CD4-positive, alpha-beta T cell (primary cell): ENCODE measurements around the gene SERGEF. TPM values are rescaled to one million over a fixed set of nuclear protein-coding genes. Genes with fewer than 3 reads are reported as not detected.

ENCODE experiments used
- ATAC-seq: fragments of 200-7000 bp; cut with Tn5 transposase; one replicate; pipeline ENCODE4 v1.10.0; 2022; ENCODE audit warnings: mild to moderate bottlenecking; ENCODE audit not compliant: poor library complexity
- CTCF ChIA-PET: fragments of 350-600 bp; sonication (Branson Sonifier 250); formaldehyde crosslinking; loops from one replicate; lab custom pipeline; 2021; ENCODE audit warnings: antibody characterized with exemption, inconsistent platforms; lab: Charles Lee
- POLR2A ChIA-PET: fragments of 350-600 bp; sonication (Branson Sonifier 250); formaldehyde crosslinking; loops from one replicate; lab custom pipeline; 2021; ENCODE audit warnings: antibody characterized with exemption, inconsistent platforms; lab: Charles Lee
- DNase-seq, 14 experiments: peaks; one replicate each; pipeline ENCODE4 v3.0.0-alpha.2; 2013 to 2020; ENCODE audit warnings: mixed read lengths in 2 of 14
- H3K27ac ChIP-seq, 2 donors: one replicate each; pipeline versions ENCODE4 v1.5.1 to v1.7.0; 2013; ENCODE audit warnings: low read length in 2 of 2, low read depth in 1 of 2, mild to moderate bottlenecking in 1 of 2
- H3K27me3 ChIP-seq, 2 experiments: 1 replicate in 1 of 2; 2 replicates in 1 of 2; pipeline versions ENCODE4 v1.6.1 to v1.7.0; 2013; ENCODE audit warnings: low read length in 2 of 2, control low read depth in 1 of 2, mild to moderate bottlenecking in 1 of 2, moderate library complexity in 1 of 2; ENCODE audit not compliant: insufficient read depth in 2 of 2, control insufficient read depth in 1 of 2
- H3K36me3 ChIP-seq: one replicate; pipeline ENCODE4 v1.6.1; 2013; ENCODE audit warnings: low read length, control low read depth; ENCODE audit not compliant: insufficient read depth
- H3K4me1 ChIP-seq: one replicate; pipeline ENCODE4 v1.6.1; 2013; ENCODE audit warnings: low read length, control low read depth; ENCODE audit not compliant: insufficient read depth
- H3K4me3 ChIP-seq: one replicate; pipeline ENCODE4 v1.5.1; 2013; ENCODE audit warnings: mild to moderate bottlenecking, low read length, moderate library complexity
- H3K9me3 ChIP-seq, 2 experiments: 1 replicate in 1 of 2; 2 replicates in 1 of 2; pipeline versions ENCODE4 v1.6.1 to v1.7.0; 2013; ENCODE audit warnings: low read length in 2 of 2, mild to moderate bottlenecking in 2 of 2, control low read depth in 1 of 2, moderate library complexity in 1 of 2; ENCODE audit not compliant: control insufficient read depth in 1 of 2, insufficient read depth in 1 of 2
- H3K27ac Mint-ChIP-seq: one replicate; pipeline ENCODE4 v1.8.0; 2020; ENCODE audit warnings: mixed read lengths
- H3K27me3 Mint-ChIP-seq: one replicate; pipeline ENCODE4 v1.8.0; 2021; ENCODE audit warnings: mixed read lengths
- H3K36me3 Mint-ChIP-seq: one replicate; pipeline ENCODE4 v1.8.0; 2021; ENCODE audit warnings: low read depth, mixed read lengths
- H3K4me1 Mint-ChIP-seq: one replicate; pipeline ENCODE4 v1.8.0; 2021; ENCODE audit warnings: low read depth, mixed read lengths
- H3K4me3 Mint-ChIP-seq: one replicate; pipeline ENCODE4 v1.8.0; 2020; ENCODE audit warnings: mild to moderate bottlenecking, mixed read lengths
- H3K9me3 Mint-ChIP-seq: one replicate; pipeline ENCODE4 v1.8.0; 2020; ENCODE audit warnings: mixed read lengths
- CTCF ChIP-seq: fragments of 200-600 bp; IDR thresholded peaks from one replicate; pipeline ENCODE4 v1.8.0; 2022; ENCODE audit warnings: antibody characterized with exemption, mild to moderate bottlenecking
- intact Hi-C, 2 experiments: fragments of 100-400 bp; cut with DNase I in 1 of 2; cut with micrococcal nuclease in 1 of 2; formaldehyde crosslinking; loops; one replicate each; pipeline versions ENCODE4 v1.15.1 to v1.9.0; 2023 to 2025; cut with DNase I, micrococcal nuclease
- total RNA-seq, 174 experiments: library from RNA in 2 of 174; stranded (reverse) in 2 of 174; gene quantifications; one replicate each; pipeline ENCODE4 v1.2.3 and lab custom pipeline; 2021 to 2026

SERGEF gene
- total RNA-seq, 2 experiments from 2014 or later, result 35.2 to 37.1 TPM

DNA sequence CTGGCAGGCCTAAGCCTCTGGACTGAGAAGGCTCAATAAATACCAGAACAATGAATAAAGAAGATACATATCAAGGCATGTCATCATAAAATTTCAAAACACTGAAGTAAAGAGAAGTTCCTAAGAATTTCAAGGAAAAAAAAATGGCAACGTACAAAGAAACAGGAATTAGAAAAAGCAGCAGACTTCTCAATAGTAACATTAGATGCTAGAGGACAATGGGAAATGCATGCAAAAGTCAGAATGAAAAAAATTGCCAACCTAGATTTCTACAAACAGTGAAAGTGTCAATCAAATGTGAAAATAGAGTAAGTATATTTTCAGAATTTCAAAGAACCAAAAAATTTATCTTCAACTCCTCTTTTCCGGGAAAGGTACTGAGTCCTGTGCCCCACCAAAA lies 153.3 kb downstream of the SERGEF start:
- H3K27me3 ChIP-seq, result no peaks in the 10 kb centered on the region
- Mint-ChIP-seq H3K4me1 (peaks cover 8% of the 10 kb centered on the region), H3K27me3 (no peaks in the 10 kb centered on the region), H3K27ac (no peak overlapping the region), H3K4me3 (no peak overlapping the region), H3K9me3 (no peaks in the 10 kb centered on the region), H3K36me3 (peaks cover 72% of the 10 kb centered on the region)
- no peak for DNase-seq
- ChIA-PET CTCF (no interaction called here), POLR2A (no interaction called here)
- H3K9me3 ChIP-seq, result no peaks in the 10 kb centered on the region
- no peak overlapping the region for H3K27ac ChIP-seq
- H3K36me3 ChIP-seq, result peaks cover 10% of the 10 kb centered on the region
- intact Hi-C loops, result no loop called here
- no peak for ATAC-seq
- no peak for TF ChIP-seq CTCF
- H3K4me3 ChIP-seq, result no peak overlapping the region
- H3K4me1 ChIP-seq, result no peaks in the 10 kb centered on the region

DNA sequence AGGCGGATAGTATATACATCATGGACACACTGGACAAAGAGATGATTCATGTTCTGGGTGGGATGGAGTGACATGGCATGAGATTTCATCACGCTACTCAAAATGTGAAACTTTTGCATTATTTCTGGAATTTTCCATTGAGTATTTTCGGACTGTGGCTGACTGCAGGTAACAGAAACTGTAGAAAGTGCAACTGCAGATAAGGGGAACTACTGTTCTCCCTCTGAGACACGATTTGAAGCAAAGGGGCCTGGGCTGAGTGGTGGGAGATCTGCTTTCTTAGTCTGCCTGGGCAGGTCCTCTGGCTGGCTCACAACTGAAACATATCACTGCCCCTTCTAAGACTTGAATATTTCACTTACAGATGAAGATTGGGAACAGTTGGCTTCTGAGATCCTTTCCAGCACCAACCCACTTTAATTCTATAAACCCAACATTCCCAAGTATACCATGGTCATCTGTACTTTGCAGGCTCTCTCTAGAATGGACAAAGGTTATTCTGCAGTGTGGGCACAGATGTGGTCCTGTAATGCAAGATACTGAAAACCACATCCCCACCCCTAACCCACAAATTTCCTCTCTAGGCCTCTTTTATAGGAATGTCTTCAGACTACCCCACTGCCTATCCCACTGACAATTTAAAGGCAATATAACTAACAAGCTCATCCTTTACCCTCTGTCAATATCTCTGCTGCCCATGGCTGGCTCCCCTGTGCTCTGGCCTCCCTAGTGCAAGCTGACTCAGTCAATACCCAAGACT lies 157.1 kb downstream of the SERGEF start:
- CTCF ChIA-PET, result no interaction called here

DNA sequence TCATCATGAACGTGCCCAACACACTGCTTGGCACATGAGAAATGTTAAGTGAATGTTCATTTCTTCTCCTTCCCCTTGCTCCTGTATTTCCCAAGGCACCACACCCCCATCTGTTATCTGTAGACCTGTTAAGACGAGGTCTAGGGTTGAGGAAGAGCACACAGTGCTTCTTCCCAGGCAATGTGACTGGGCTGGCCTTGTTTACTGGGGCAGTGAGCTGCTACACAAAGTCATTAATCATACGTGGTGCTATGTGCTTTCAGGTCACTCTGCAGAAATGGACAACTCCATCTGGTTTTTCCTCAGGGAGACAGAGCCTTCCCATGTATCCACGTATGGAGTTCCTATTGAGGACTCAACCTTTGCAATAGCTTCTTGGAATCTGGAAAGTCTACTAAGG lies 159.6 kb downstream of the SERGEF start:
- Mint-ChIP-seq H3K4me3 (no peak overlapping the region), H3K36me3 (peaks cover 58% of the 10 kb centered on the region)
- no peaks in the 10 kb centered on the region for H3K4me1 ChIP-seq

More for the DNA sequence above, 157.1 kb downstream of the SERGEF start:
- ATAC-seq, result no peak
- no peak overlapping the region for H3K4me3 ChIP-seq
- no peak overlapping the region for H3K27ac Mint-ChIP-seq
- POLR2A ChIA-PET, result no interaction called here
- no peaks in the 10 kb centered on the region for H3K4me1 ChIP-seq
- no peak overlapping the region for H3K27ac ChIP-seq
- no peaks in the 10 kb centered on the region for H3K9me3 ChIP-seq
- no peak overlapping the region for H3K4me3 Mint-ChIP-seq
- no peak for TF ChIP-seq CTCF
- no peaks in the 10 kb centered on the region for H3K27me3 ChIP-seq
- H3K36me3 ChIP-seq, result peaks cover 3% of the 10 kb centered on the region
- intact Hi-C loops, result no loop called here
- H3K4me1 Mint-ChIP-seq, result peaks cover 5% of the 10 kb centered on the region
- H3K36me3 Mint-ChIP-seq, result peaks cover 63% of the 10 kb centered on the region
- no peak for DNase-seq
- no peaks in the 10 kb centered on the region for H3K27me3 Mint-ChIP-seq
- H3K9me3 Mint-ChIP-seq, result no peaks in the 10 kb centered on the region

More for the DNA sequence above, 159.6 kb downstream of the SERGEF start:
- DNase-seq (no peak), ATAC-seq (no peak)
- H3K4me3 ChIP-seq, result no peak overlapping the region
- no peak overlapping the region for H3K27ac ChIP-seq
- H3K27me3 Mint-ChIP-seq, result no peaks in the 10 kb centered on the region
- no peaks in the 10 kb centered on the region for H3K27me3 ChIP-seq
- no peaks in the 10 kb centered on the region for H3K36me3 ChIP-seq
- intact Hi-C loops, result no loop called here
- no peaks in the 10 kb centered on the region for H3K9me3 Mint-ChIP-seq
- H3K4me1 Mint-ChIP-seq, result peaks cover 5% of the 10 kb centered on the region
- ChIA-PET CTCF (interaction anchor here (0.8 kb wide), 1 partner anchor 12 kb away, joined by 3 read pairs; no protein-coding TSS in a partner anchor), POLR2A (no interaction called here)
- no peak for TF ChIP-seq CTCF
- no peaks in the 10 kb centered on the region for H3K9me3 ChIP-seq
- H3K27ac Mint-ChIP-seq, result no peak overlapping the region
